Measurements from ENCODE around the gene OR1A2. TPM values are rescaled to one million over a fixed set of nuclear protein-coding genes. Genes with fewer than 3 reads are reported as not detected.

The OR1A2 gene
- total and polyA plus RNA-seq, 2 of the 13 experiments (the other 11 are each of a cell fraction or from before 2014, with no cell fraction given): not detected

- Histone ChIP-seq H4K20me1 (ENCODE audit: insufficient read depth, low read length) (no peaks in the 10 kb centered on the region), H3K27me3 (ENCODE audit: control insufficient read depth in 1 of 2, insufficient read depth in 2 of 2, low read length in 2 of 2) (no peaks in the 10 kb centered on the region), H3K36me3 (replicated peaks in 1 of 2; ENCODE audit: control insufficient read depth in 1 of 2, insufficient read depth in 2 of 2, low read length in 2 of 2) (no peaks in the 10 kb centered on the region), H3K9ac (ENCODE audit: insufficient read depth, low read depth, low read length) (no peak overlapping the region), H3K4me1 (ENCODE audit: insufficient read depth, low read length) (no peaks in the 10 kb centered on the region), H3K27ac (ENCODE audit: extremely low read length, insufficient read depth, low read length) (no peak overlapping the region), H3K4me2 (ENCODE audit: low read depth, low read length) (no peak overlapping the region), H3K9me3 (ENCODE audit: low read length) (no peaks in the 10 kb centered on the region), H3K4me3 (replicated peaks in 1 of 3; ENCODE audit: insufficient read depth in 1 of 3, low read depth in 2 of 3, low read length in 3 of 3) (no peak overlapping the region), H2AFZ (ENCODE audit: low read length) (no peak overlapping the region), H3K79me2 (ENCODE audit: insufficient read depth, low read length) (no peaks in the 10 kb centered on the region)
- 0% methylated on average over 2 of the region's 2 CpGs for WGBS (ENCODE audit: low lambda C conversion rate)
- intact Hi-C loops (cut with micrococcal nuclease; ENCODE audit: unreplicated experiment): no loop called here
- DNase-seq (ENCODE audit: low spot score): no peak
- no peak for ATAC-seq
- CTCF ChIA-PET (ENCODE audit: low intra/inter-chr PET ratio, low total read pairs): no interaction called here
- FAIRE-seq: no peak
- in situ Hi-C loops (cut with HindIII; ENCODE audit: extremely low pct_ligation_motif_present, low pct_unique_long_range_greater_than_20kb): no loop called here
- BruUV-seq (replicated peaks): no TSS peak
- POLR2A ChIA-PET: no interaction called here
- TF ChIP-seq ZNF20 (CRISPR knock-in tag; IDR thresholded peaks at IDR 0.05) (no peak), SETDB1 (CRISPR knock-in tag; IDR thresholded peaks at IDR 0.05; ENCODE audit: borderline replicate concordance) (no peak), JUNB (CRISPR knock-in tag; IDR thresholded peaks at IDR 0.05; ENCODE audit: borderline replicate concordance) (no peak), ATF1 (CRISPR knock-in tag; IDR thresholded peaks at IDR 0.05) (no peak), RXRA (CRISPR knock-in tag; IDR thresholded peaks at IDR 0.05) (no peak), HDAC6 (IDR thresholded peaks at IDR 0.05; ENCODE audit: low read depth, low read length) (no peak), PREB (CRISPR knock-in tag; IDR thresholded peaks at IDR 0.05) (no peak), GTF2F1 (IDR thresholded peaks at IDR 0.05; ENCODE audit: low read length) (no peak), MLLT10 (CRISPR knock-in tag; IDR thresholded peaks at IDR 0.05) (no peak), SNAI1 (CRISPR knock-in tag; IDR thresholded peaks at IDR 0.05; ENCODE audit: borderline replicate concordance) (no peak), MED1 (CRISPR knock-in tag; IDR thresholded peaks at IDR 0.05) (no peak), AKNA (CRISPR knock-in tag; IDR thresholded peaks at IDR 0.05; ENCODE audit: borderline replicate concordance) (no peak), KAT2B (IDR thresholded peaks at IDR 0.05; ENCODE audit: borderline replicate concordance, low read depth, low read length) (no peak), SNAPC4 (CRISPR knock-in tag; IDR thresholded peaks at IDR 0.05) (no peak)
These were observed 25.2 kb downstream of the OR1A2 start for GRCh38 chr17:3222505-3222904.

Data from HepG2 (cell line).